Motor neuron (in vitro differentiated cells): Measurements from ENCODE around the gene TNFAIP2. TPM values are rescaled to one million over a fixed set of nuclear protein-coding genes. Genes with fewer than 3 reads are reported as not detected.
A peak's percentile ranks its signal among the peaks of the same experiment; 100 is the strongest.

Experiments used
- ATAC-seq, 8 experiments: fragments of 200-7000 bp; cut with Tn5 transposase; replicated peaks in 6 of 8; 2 replicates each; pipeline ENCODE4 v1.8.0; 2021; ENCODE audit warnings: mild to moderate bottlenecking in 8 of 8, moderate library complexity in 8 of 8
- H3K27ac ChIP-seq, 2 donors: fragments of 250-450 bp; sonication (Bioruptor Pico); 2 replicates each; pipeline ENCODE4 v1.9.0; 2021; ENCODE audit warnings: antibody characterized with exemption in 2 of 2, mild to moderate bottlenecking in 2 of 2, moderate library complexity in 1 of 2
- H3K4me1 ChIP-seq, 2 donors: fragments of 250-450 bp; sonication (Bioruptor Pico); replicated peaks in 1 of 2; 2 replicates each; pipeline ENCODE4 v1.6.1; 2021; ENCODE audit warnings: antibody characterized with exemption in 2 of 2, mild to moderate bottlenecking in 2 of 2, moderate library complexity in 1 of 2
- H3K4me3 ChIP-seq, 5 donors: fragments of 250-450 bp; sonication (Bioruptor Pico); 2 replicates each; pipeline ENCODE4 v1.9.0; 2021; ENCODE audit warnings: antibody characterized with exemption in 5 of 5, mild to moderate bottlenecking in 5 of 5, moderate library complexity in 4 of 5
- WGBS, 10 experiments: fragments of 450-650 bp; shearing (Covaris generic); methylation state at CpG; one replicate each; pipeline ENCODE4 v1.0.0; 2022; 5-methylcytosine and 5-hydroxymethylcytosine counted together
- in situ Hi-C, 9 experiments: fragments of 400-800 bp; cut with MboI; loops; one replicate each; pipeline ENCODE4 v1.15.0; 2021; ENCODE audit warnings: low sequenced_read_pairs in 9 of 9, low pct_unique_long_range_greater_than_20kb in 2 of 9; ENCODE audit not compliant: unreplicated experiment in 9 of 9
- total RNA-seq, 8 experiments: library from RNA; unstranded; fragments of 300-600 nt; gene quantifications; 2 replicates each; pipeline versions ENCODE4 v1.2.3 to v1.2.4, GENCODE V29; 2022

TNFAIP2 gene
- total RNA-seq, 8 experiments from 2014 or later, result 0.78 to 98.8 (median 2.0) TPM

DNA sequence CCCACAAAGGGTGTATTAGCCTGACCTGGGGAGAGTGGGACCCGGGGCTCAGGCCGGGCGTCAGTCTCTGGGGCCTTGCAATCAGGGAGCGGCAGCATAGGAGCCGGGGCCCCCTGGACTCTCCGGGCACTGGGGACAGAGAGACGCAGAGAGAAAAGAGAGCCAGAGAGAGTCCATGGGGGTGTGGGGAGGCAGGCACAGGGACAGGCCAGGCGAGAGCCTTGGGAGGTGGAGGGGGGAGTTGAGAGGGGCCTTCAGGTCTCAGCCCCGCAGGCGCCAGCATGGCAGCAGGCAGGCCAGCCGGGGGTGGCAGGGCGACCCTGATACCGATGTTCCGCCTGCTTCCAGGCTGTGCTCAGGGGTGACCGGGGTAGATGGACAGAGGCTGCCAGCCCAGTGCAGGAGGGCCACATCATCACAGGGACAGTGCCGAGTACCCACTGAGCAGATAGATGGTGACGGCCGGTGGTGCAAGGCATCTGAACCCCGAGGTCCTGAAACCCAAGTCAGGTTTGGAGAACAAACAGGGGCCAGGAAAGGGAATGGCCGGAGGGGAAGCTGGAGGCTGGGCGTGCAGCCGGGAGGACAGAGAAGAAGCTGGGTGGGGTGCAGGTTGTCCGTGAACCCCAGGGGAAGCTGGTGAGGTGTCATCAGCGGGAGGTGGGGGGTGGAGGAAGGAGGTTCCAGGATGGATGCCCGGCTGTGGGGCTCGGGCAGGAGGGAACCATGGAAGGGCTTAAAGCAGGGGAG, 25.8 kb upstream of the TNFAIP2 start:
- in situ Hi-C loops, result loop anchor here in 5 of 9 experiments (25.0 kb wide), 1 partner anchor 190 kb away; no protein-coding TSS in a partner anchor
- ATAC-seq, result no peak
- Histone ChIP-seq H3K27ac (no peak overlapping the region), H3K4me1 (peaks cover 0 to 14% of the 10 kb centered on the region in 2 donors), H3K4me3 (no peak overlapping the region)
- 40 to 90% (median 84%) methylated on average over 2 to 8 of the region's 26 CpGs; no CpG with 5 or more reads in 7 of the 10 experiments for WGBS, 10 experiments

DNA sequence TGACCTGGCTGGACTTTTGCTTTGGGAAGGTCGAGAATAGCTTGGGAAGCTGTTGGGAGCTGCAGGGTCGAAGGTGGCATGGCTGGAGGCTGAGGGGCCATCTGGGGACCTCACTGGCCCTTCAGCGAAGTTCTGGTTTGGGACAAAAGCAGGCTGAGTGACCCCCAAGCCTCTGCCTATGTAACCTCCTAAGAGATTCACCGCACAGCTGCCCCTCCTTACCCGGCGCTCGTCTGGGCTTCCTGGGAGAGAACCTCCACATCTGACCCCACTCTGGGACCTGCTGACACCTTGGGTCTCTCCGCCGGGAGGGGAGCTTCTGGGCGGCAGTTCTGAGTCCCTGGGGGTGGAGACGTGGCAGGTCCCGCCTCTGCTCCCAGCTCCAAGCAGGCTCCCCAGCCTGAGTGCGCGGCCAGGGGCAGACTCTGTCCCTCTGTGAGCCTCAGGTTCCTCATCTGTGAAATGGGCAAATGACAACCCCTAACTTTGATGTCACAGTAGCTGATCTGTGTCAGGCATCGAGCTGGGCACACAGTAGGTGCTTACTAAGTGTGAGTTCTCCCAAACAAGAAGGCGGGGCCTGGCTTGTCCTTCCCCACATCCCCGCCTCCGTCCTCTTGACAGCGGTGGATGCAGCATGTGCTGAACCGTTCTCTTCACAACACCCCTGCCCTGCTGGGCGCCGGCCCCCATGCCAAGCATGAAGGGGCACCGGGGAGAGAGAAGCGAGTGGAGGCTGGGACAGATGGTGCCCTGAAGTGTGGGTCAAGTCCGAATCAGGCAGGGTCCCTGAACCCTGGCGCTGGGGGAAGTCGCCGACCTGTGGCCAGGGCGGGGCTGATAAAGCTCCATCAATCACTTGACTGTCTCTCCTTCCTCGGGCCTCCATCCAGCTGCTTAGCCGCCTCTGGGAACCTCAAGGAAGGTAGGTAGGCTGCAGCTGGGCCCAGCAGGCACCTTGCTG, 25.0 kb upstream of the TNFAIP2 start:
- WGBS, 10 experiments, result 64 to 80% (median 72%) methylated on average over 1 to 11 of the region's 31 CpGs; no CpG with 5 or more reads in 7 of the 10 experiments
- no peak overlapping the region for H3K4me3 ChIP-seq
- H3K4me1 ChIP-seq, result peaks cover 0 to 14% of the 10 kb centered on the region in 2 donors
- in situ Hi-C loops, result loop anchor here in 5 of 9 experiments (25.0 kb wide), 1 partner anchor 189 kb away; no protein-coding TSS in a partner anchor
- ATAC-seq, result no peak
- H3K27ac ChIP-seq, result no peak overlapping the region

DNA sequence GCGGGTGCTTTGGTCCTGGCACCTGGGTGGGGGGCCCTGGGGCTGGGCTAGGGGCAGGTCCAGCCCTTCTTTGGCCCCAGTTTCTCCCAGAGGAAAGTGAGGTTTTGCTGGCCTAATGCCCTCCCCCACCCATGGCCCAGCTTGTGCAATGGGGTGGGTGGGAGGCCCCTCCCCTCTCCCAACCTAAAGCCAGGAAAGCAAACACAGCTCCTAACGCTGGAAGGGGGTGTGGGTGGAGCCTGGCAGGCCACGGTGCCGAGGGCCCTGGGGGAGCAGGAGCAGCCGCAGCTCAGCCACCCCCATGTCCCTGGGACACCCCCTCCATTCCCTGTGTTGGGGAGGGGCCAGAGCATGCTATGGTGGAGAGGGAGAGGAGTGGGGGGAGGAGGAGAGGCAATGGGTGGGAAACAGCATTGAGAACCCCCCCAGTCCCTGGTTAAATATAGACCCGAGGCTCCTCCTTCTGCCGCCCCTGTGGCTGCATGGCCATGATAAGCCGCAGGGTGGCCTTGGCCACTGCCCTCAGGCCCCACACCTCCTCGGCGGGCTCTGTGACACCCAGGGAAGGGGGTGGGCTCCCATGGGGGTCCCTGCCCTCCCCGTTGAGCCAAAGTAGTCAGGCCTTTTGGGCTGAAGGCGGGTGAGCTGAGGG, 24.1 kb upstream of the TNFAIP2 start:
- peak in 1 of 8 experiments; percentile 12 for ATAC-seq
- in situ Hi-C loops, result loop anchor here in 5 of 9 experiments (25.0 kb wide), 1 partner anchor 188 kb away; no protein-coding TSS in a partner anchor
- Histone ChIP-seq H3K4me1 (peaks cover 0 to 18% of the 10 kb centered on the region in 2 donors), H3K27ac (no peak overlapping the region), H3K4me3 (no peak overlapping the region)
- WGBS, 10 experiments, result no CpG with 5 or more reads among the region's 12 CpGs

DNA sequence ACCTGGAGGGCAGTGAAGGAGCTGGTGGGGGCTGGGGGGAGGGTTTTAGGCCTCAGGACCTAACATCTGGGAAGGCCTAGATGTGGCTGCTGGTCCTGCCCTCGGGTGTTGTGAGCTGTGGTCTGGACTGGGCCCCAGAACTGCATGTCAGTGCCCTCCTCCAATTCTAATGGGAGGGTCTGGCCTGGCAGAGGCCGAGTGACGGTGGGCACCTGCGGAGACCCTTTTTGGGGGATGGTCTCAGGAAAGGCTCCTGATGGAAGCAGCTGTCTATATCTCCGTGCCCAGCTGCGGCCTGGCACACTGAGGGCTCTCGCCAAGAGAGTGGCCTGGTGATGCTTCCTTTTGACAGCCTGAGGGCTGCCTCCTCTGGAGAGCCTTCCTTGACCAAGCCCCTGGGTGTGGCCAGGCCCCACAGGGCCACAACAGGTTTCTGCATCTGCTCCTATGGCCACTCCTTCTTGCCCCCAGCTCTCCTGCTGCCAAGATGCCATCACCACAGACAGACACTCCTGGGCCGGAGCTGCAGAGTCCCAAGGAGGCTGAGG, 23.5 kb upstream of the TNFAIP2 start:
- in situ Hi-C loops, result loop anchor here in 5 of 9 experiments (25.0 kb wide), 1 partner anchor 187 kb away; no protein-coding TSS in a partner anchor
- H3K4me3 ChIP-seq, result no peak overlapping the region
- no peak for ATAC-seq
- peaks cover 0 to 23% of the 10 kb centered on the region in 2 donors for H3K4me1 ChIP-seq
- H3K27ac ChIP-seq, result no peak overlapping the region
- 67 to 100% (median 87%) methylated on average over 1 to 3 of the region's 8 CpGs; no CpG with 5 or more reads in 6 of the 10 experiments for WGBS, 10 experiments

DNA sequence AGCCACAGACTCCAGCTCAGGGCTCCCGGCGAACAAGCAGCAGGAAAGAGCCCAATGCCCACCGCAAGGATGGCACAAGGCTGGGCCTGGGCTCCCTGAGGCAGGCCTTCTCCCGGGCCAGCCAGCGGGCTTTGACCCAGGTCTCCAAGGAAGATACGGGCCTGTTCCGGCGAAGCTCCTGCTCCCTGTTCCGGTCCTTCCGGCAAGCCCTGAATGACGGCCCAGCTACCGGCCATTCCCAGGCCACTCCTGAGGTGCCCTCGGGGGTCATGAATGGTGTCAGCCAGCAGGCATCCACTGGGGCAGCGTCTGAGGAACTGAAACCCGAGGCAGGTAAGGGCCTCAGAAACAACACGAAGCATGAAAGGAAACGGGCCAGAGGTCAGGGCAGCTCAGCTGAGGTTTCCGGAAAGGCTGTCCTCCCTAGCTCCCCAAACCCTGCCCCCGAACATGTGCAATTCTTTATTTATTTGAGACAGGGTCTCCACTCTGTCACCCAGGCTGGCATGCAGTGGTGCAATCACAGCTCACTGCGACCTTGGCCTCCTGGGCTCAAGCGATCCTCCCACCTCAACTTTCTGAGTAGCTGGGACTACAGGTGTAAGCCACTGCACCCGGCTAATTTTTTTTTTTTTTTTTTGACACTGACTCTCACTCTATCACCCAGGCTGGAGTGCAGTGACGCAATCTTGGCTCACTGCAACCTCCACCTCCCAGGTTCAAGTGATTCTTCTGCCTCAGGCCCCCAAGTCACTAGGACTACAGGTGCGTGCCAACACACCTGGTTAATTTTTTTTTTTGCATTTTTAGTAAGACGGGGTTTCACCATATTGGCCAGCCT, 22.8 kb upstream of the TNFAIP2 start:
- 62 to 92% (median 86%) methylated on average over 1 to 10 of the region's 25 CpGs; no CpG with 5 or more reads in 2 of the 10 experiments for WGBS, 10 experiments
- in situ Hi-C loops, result no loop called here
- Histone ChIP-seq H3K4me1 (peaks cover 0 to 29% of the 10 kb centered on the region in 2 donors), H3K27ac (no peak overlapping the region), H3K4me3 (no peak overlapping the region)
- no peak for ATAC-seq

DNA sequence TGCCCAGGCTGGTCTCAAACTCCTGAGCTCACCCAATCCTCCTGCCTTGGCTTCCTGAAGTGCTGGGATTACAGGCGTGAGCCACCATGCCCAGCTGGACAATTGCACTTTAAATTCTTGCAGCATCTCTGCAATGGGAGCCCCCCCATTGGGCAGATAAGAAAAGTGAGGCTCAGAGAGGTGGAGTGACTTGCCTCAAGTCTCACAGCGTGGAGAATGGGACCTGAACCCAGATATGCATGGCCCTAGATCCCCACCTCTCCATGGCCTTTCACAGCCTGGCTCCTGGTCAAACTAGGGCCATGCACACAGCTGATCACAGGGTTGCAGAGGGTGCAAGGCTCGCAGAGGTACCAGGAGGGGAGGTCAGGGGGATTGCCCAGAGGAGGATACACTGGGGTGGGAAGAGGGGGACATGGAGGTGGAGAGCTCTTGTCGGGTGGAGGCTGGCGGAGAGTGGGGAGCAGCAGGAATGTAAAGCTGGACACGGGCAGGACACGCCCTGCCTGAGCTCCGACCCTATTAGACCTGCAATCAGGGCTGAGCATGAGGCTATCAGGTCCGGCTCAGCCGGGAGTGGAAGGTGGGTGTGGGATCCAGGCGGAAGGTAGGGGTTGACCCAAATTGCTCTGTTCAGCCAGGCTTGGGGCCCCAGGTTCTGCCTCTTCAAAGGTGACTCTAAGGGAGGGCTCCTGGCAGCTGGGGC, 21.9 kb upstream of the TNFAIP2 start:
- Histone ChIP-seq H3K27ac (no peak overlapping the region), H3K4me3 (no peak overlapping the region), H3K4me1 (peaks cover 0 to 30% of the 10 kb centered on the region in 2 donors)
- in situ Hi-C loops, result no loop called here
- ATAC-seq, result no peak
- WGBS, 10 experiments, result 57 to 100% (median 90%) methylated on average over 1 to 3 of the region's 11 CpGs; no CpG with 5 or more reads in 4 of the 10 experiments

DNA sequence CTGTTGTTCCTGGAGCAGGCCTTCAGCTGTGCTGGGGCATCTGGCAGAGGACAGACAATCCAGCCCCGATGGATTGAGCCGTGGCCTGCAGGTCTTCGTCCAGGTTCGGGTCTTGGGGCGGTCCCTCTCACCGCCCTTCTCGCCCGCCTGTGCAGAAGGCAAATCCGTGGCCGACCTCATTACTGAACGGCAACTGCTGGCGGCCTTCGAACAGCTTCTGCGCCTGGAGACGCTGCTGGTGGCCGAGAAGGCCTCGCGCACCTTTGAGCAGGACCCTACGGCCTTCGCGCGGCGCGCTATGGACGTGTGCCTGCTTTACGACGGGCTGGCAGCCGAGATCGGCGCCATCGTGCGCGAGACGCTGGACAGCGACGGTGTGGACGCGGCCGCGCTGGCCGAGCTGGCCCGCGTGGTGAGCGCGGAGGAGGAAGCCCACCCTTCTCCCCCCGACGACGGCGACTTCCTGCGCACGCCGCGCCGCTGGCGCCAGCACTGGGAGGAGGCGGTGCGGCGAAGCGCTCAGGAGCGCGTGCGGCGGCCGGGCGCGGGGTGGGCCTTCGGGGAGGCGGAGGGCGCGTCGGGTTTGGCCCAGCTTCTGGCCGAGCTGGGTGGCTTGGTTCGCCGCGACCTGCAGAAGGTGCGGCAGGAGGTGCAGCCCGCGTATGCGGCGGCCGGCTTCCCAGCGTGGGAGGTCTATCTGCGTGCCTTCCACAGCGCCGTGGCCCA, 21.1 kb upstream of the TNFAIP2 start:
- ATAC-seq, result no peak
- Histone ChIP-seq H3K4me3 (no peak overlapping the region), H3K4me1 (peaks cover 0 to 30% of the 10 kb centered on the region in 2 donors), H3K27ac (no peak overlapping the region)
- 20 to 80% (median 72%) methylated on average over 2 to 7 of the region's 85 CpGs; no CpG with 5 or more reads in 4 of the 10 experiments for WGBS, 10 experiments
- in situ Hi-C loops, result no loop called here

DNA sequence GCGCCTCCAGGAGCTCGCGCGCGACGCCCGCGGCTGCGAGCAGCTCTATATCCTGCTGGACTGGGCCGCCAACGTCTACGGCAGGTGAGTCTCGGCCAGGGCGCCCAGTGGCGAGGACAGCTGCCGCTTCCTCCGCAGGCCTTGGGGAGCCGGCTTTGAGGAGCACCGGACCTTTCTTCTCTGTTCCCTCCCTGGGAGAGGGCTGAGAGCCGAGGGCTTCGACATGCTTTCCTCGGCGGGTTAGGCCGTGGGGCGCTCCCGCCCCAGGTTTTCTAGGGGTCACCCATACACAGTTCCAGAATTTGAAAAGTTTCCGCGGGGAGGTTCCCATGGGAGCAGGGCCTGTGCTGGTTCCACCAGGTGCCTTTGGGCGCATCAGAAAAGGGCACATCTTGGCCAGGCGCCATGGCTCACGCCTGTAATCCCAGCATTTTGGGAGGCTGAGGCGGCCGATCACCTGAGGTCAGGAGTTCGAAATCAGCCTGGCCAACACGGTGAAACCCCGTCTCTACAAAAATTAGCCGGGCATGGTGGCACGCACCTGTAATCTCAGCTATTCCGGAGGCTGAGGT, 20.5 kb upstream of the TNFAIP2 start:
- no peak for ATAC-seq

DNA sequence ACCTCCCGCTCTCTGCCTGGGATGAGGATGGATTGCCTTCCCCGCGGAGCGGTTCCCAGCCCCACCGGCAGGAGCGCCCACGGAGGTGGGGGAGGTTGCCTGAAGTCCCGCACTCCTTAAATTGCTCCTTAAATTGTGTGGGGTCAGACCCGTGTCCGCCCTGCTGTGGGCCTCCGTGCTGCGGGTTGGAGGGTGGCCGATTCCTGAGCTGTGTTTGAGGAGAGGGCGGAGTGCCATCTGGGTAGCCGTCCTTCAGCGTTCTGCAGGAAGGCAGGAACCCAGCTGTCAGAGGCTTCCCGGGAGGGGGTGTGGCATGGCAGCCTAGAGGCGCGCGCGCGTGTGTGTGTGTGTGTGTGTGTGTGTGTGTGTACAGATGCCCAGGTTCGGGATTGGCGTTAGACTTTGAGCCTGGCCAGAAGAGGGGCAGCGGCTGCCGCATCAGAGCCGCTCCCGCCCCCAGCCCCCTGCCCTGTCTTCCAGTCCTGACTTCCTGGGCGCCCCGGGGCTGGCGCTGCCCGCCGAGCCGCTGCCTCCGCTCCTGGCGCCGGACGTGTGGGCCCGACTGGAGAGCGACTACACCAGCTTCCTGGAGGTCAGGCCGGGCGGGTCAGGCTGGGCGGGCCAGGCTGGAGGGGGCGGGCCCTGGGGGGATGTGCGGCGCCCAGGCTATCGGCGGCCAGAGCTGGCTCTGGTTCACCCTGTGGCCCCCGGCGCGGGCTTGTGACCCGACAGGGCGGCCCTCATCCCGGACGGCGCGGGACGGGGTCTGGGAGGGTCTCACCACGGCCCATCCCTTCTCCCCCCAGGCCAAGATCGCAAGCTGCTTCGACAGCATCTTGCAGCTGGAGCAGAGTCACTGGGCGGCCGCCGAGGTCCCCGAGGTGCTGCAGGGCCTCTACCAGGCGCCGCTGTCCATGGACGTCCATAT, 19.5 kb upstream of the TNFAIP2 start:
- WGBS, 10 experiments, result 10 to 92% (median 18%) methylated on average over 2 to 7 of the region's 68 CpGs; no CpG with 5 or more reads in 6 of the 10 experiments
- H3K4me1 ChIP-seq, result peaks cover 0 to 35% of the 10 kb centered on the region in 2 donors
- H3K27ac ChIP-seq, result no peak overlapping the region
- in situ Hi-C loops, result no loop called here
- ATAC-seq, result peak; percentile 6 to 81 (median 56)
- H3K4me3 ChIP-seq, result no peak overlapping the region

More for the DNA sequence above, 20.5 kb upstream of the TNFAIP2 start:
- H3K27ac ChIP-seq, result no peak overlapping the region
- in situ Hi-C loops, result no loop called here
- peaks cover 0 to 30% of the 10 kb centered on the region in 2 donors for H3K4me1 ChIP-seq
- no peak overlapping the region for H3K4me3 ChIP-seq
- 16 to 60% (median 37%) methylated on average over 1 to 12 of the region's 39 CpGs; no CpG with 5 or more reads in 6 of the 10 experiments for WGBS, 10 experiments

DNA sequence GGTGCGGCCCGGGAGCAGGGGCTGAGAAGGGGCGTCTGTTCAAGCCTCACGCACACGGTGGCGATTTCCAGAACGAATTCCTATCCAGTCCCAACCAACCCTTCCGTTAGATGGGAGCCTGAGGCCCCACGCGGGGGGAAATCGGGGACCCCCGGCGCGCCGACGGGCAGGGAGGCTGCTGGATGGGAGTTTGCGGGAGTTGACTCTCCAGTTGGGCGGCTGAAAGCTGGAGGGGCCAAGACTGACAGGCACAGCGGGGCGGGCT, 18.9 kb upstream of the TNFAIP2 start:
- Histone ChIP-seq H3K4me3 (no peak overlapping the region), H3K27ac (no peak overlapping the region), H3K4me1 (peaks cover 0 to 31% of the 10 kb centered on the region in 2 donors)
- in situ Hi-C loops, result no loop called here
- no CpG with 5 or more reads among the region's 20 CpGs for WGBS, 10 experiments
- no peak for ATAC-seq
